HepG2 (cell line): ENCODE data around the gene ETS1. TPM values are rescaled to one million over a fixed set of nuclear protein-coding genes. Genes with fewer than 3 reads are reported as not detected.

Source experiments
- ATAC-seq: fragments of 200-7000 bp; cut with Tn5 transposase; 3 replicates; pipeline ENCODE4 v1.9.1; 2020; ENCODE audit warnings: mild to moderate bottlenecking, moderate library complexity
- BruUV-seq: library from RNA; stranded (reverse); fragments of 400-500 nt; replicated peaks from 2 replicates; lab custom pipeline; 2021; lab: Mats Ljungman, UMichigan
- CTCF ChIA-PET: fragments of 300-600 bp; formaldehyde crosslinking; extraction: SDS; loops from one replicate; lab custom pipeline; 2021; ENCODE audit warnings: low total read pairs, inconsistent platforms, low intra/inter-chr PET ratio; lab: Yijun Ruan, JAX
- POLR2A ChIA-PET: fragments of 350-600 bp; sonication (Branson Sonifier 250); formaldehyde crosslinking; loops from one replicate; lab custom pipeline; 2020; ENCODE audit warnings: antibody characterized with exemption, inconsistent platforms; lab: Yijun Ruan, JAX
- DNase-seq: peaks from one replicate; pipeline ENCODE4 v3.0.0-alpha.2; 2015; ENCODE audit warnings: low spot score
- FAIRE-seq: peaks from 3 replicates; lab custom pipeline; 2011; peaks lifted over from hg19 to GRCh38; lab: Jason Lieb, UNC
- H2AFZ ChIP-seq: one replicate; pipeline ENCODE4 v1.6.1; 2011; ENCODE audit warnings: low read length, inconsistent platforms
- H3K27ac ChIP-seq: fragments of 300-600 bp; 3 replicates; pipeline ENCODE4 v1.8.0; 2011; ENCODE audit warnings: mixed run types, mild to moderate bottlenecking, mixed read lengths, low read length, inconsistent platforms; ENCODE audit not compliant: insufficient read depth; ENCODE audit errors: extremely low read length
- H3K27me3 ChIP-seq, 2 experiments: fragments of 200-600 bp in 1 of 2; 2 replicates in 1 of 2; 3 replicates in 1 of 2; pipeline versions ENCODE4 v1.6.0 to v1.8.0; 2011; ENCODE audit warnings: low read length in 2 of 2, mild to moderate bottlenecking in 2 of 2, moderate library complexity in 2 of 2, inconsistent platforms in 1 of 2; ENCODE audit not compliant: insufficient read depth in 2 of 2, control insufficient read depth in 1 of 2
- H3K36me3 ChIP-seq, 2 experiments: fragments of 200-600 bp in 1 of 2; replicated peaks in 1 of 2; 2 replicates in 1 of 2; 3 replicates in 1 of 2; pipeline versions ENCODE4 v1.5.1 to v1.8.0; 2011; ENCODE audit warnings: low read length in 2 of 2, inconsistent platforms in 1 of 2; ENCODE audit not compliant: insufficient read depth in 2 of 2, control insufficient read depth in 1 of 2
- H3K4me1 ChIP-seq: 2 replicates; pipeline ENCODE4 v1.5.1; 2012; ENCODE audit warnings: low read length, inconsistent platforms; ENCODE audit not compliant: insufficient read depth
- H3K4me2 ChIP-seq: 2 replicates; pipeline ENCODE4 v1.6.0; 2011; ENCODE audit warnings: low read depth, low read length, inconsistent platforms
- H3K4me3 ChIP-seq, 3 experiments: fragments of 200-600 bp in 1 of 3; sonication (generic), shearing (Covaris generic) in 1 of 3; replicated peaks in 1 of 3; 2 replicates each; pipeline ENCODE4 v1.5.1; 2011 to 2016; ENCODE audit warnings: low read length in 3 of 3, inconsistent platforms in 2 of 3, low read depth in 2 of 3, mild to moderate bottlenecking in 2 of 3, control low read depth in 1 of 3, mixed read lengths in 1 of 3; ENCODE audit not compliant: insufficient read depth in 1 of 3
- H3K79me2 ChIP-seq: one replicate; pipeline ENCODE4 v1.6.1; 2011; ENCODE audit warnings: low read length, inconsistent platforms; ENCODE audit not compliant: insufficient read depth
- H3K9ac ChIP-seq: 2 replicates; pipeline ENCODE4 v1.6.0; 2011; ENCODE audit warnings: mild to moderate bottlenecking, low read depth, low read length, inconsistent platforms; ENCODE audit not compliant: insufficient read depth
- H3K9me3 ChIP-seq: 2 replicates; pipeline ENCODE4 v1.5.1; 2012; ENCODE audit warnings: mild to moderate bottlenecking, low read length
- H4K20me1 ChIP-seq: 2 replicates; pipeline ENCODE4 v1.6.0; 2011; ENCODE audit warnings: inconsistent platforms, mild to moderate bottlenecking, low read length, moderate library complexity; ENCODE audit not compliant: insufficient read depth
- ADNP ChIP-seq: sonication (generic); formaldehyde crosslinking; IDR thresholded peaks from 2 replicates; pipeline ENCODE4 v1.4.0; 2020; ENCODE audit warnings: missing genetic modification reagents
- FLYWCH1 ChIP-seq: sonication (generic); formaldehyde crosslinking; IDR thresholded peaks from 2 replicates; pipeline ENCODE4 v1.8.1; 2023; ENCODE audit warnings: mild to moderate bottlenecking, missing genetic modification reagents
- MATR3 ChIP-seq: sonication (generic); formaldehyde crosslinking; IDR thresholded peaks from 2 replicates; pipeline ENCODE4 v1.4.0; 2020; ENCODE audit warnings: missing genetic modification reagents
- NKX3-1 ChIP-seq: sonication (generic); formaldehyde crosslinking; IDR thresholded peaks from 2 replicates; pipeline ENCODE4 v1.5.0; 2020; ENCODE audit warnings: missing genetic modification reagents
- RNF2 ChIP-seq: fragments of 450-650 bp; conservative IDR thresholded peaks from 2 replicates; pipeline ENCODE4 v1.6.1; 2016; ENCODE audit warnings: low read depth
- TEF ChIP-seq: sonication (generic); formaldehyde crosslinking; IDR thresholded peaks from 2 replicates; pipeline ENCODE4 v1.5.0; 2020; ENCODE audit warnings: missing genetic modification reagents
- ZKSCAN8 ChIP-seq: IDR thresholded peaks from 2 replicates; pipeline ENCODE4 v1.6.1; 2016; ENCODE audit warnings: borderline replicate concordance, missing genetic modification reagents, missing compliant biosample characterization
- ZNF367 ChIP-seq: sonication (generic); formaldehyde crosslinking; IDR thresholded peaks from 2 replicates; pipeline ENCODE4 v1.4.0; 2020; ENCODE audit warnings: missing genetic modification reagents, borderline replicate concordance
- ZNF615 ChIP-seq: sonication (generic); formaldehyde crosslinking; IDR thresholded peaks from 2 replicates; pipeline ENCODE4 v1.5.0; 2020; ENCODE audit warnings: mild to moderate bottlenecking, missing genetic modification reagents, borderline replicate concordance
- WGBS: methylation state at CpG from one replicate; pipeline ENCODE4 v1.1.6; 2017; ENCODE audit warnings: low lambda C conversion rate; 5-methylcytosine and 5-hydroxymethylcytosine counted together
- in situ Hi-C: cut with HindIII; loops from 2 replicates; pipeline ENCODE4 v1.10.0; 2017; ENCODE audit warnings: low pct_unique_long_range_greater_than_20kb; ENCODE audit not compliant: extremely low pct_ligation_motif_present
- intact Hi-C: fragments of 100-400 bp; cut with micrococcal nuclease; formaldehyde crosslinking; loops from one replicate; pipeline ENCODE4 v1.10.0; 2022; ENCODE audit not compliant: unreplicated experiment
- polyA plus RNA-seq, 8 experiments: library from polyadenylated mRNA; depleted of rRNA in 3 of 8; stranded (reverse) in 7 of 8; unstranded in 1 of 8; fragments of >200 nt; fragmentation: Illumina TruSeq in 4 of 8; extraction: Trizol in 4 of 8; gene quantifications; 2 replicates each; pipeline versions ENCODE4 v1.2.1 to v1.2.3, GENCODE V29; 2011 to 2016; ENCODE audit warnings: low read depth in 4 of 8, missing spikeins in 1 of 8, mixed read lengths in 1 of 8; ENCODE audit not compliant: insufficient read depth in 1 of 8
- total RNA-seq, 5 experiments: library from RNA; depleted of rRNA; stranded (reverse); fragments of >200 nt; fragmentation: Illumina TruSeq; extraction: Trizol; gene quantifications; 2 replicates each; pipeline ENCODE4 v1.2.3, GENCODE V29; 2016; ENCODE audit warnings: low read depth in 1 of 5
- TF ChIP-seq, protein P1 (sequence below): sonication (generic); formaldehyde crosslinking; conservative IDR thresholded peaks from 2 replicates; pipeline ENCODE4 v1.4.0; 2020; ENCODE audit warnings: mild to moderate bottlenecking, missing genetic modification reagents, moderate library complexity

Gene ETS1
- total and polyA plus RNA-seq, 2 of the 13 experiments (the other 11 are each of a cell fraction or from before 2014, with no cell fraction given): 0.18 to 0.34 TPM

- in situ Hi-C loops: no loop called here
Observed at GRCh38 chr11:128604723-128605122, 17.4 kb upstream of the ETS1 start.

More at GRCh38 chr11:128604723-128605122, 17.4 kb upstream of the ETS1 start:
- BruUV-seq: no TSS peak
- ChIA-PET CTCF (no interaction called here), POLR2A (no interaction called here)
- intact Hi-C loops: no loop called here
- H3K27ac ChIP-seq: no peak overlapping the region
- no peak overlapping the region for H2AFZ ChIP-seq
- FAIRE-seq (no peak), DNase-seq (no peak), ATAC-seq (no peak)
- H3K27me3 ChIP-seq: peaks cover 0 to 8% of the 10 kb centered on the region in 2 experiments; a peak in 2 of 5 replicates
- no peaks in the 10 kb centered on the region for H3K79me2 ChIP-seq
- H3K4me3 ChIP-seq: no peak overlapping the region
- WGBS: 0% methylated on average over 5 of the region's 5 CpGs
- H4K20me1 ChIP-seq: no peaks in the 10 kb centered on the region
- H3K9ac ChIP-seq: no peak overlapping the region
- H3K36me3 ChIP-seq: no peaks in the 10 kb centered on the region
- no peaks in the 10 kb centered on the region for H3K9me3 ChIP-seq
- no peaks in the 10 kb centered on the region for H3K4me1 ChIP-seq
- TF ChIP-seq ZNF367 (CRISPR knock-in tag) (no peak), ADNP (CRISPR knock-in tag) (no peak), MATR3 (no peak), RNF2 (no peak), NKX3-1 (CRISPR knock-in tag) (no peak), TEF (CRISPR knock-in tag) (no peak), FLYWCH1 (no peak), ZKSCAN8 (CRISPR knock-in tag) (no peak), ZNF615 (CRISPR knock-in tag) (no peak)
- TF ChIP-seq, protein P1, sequence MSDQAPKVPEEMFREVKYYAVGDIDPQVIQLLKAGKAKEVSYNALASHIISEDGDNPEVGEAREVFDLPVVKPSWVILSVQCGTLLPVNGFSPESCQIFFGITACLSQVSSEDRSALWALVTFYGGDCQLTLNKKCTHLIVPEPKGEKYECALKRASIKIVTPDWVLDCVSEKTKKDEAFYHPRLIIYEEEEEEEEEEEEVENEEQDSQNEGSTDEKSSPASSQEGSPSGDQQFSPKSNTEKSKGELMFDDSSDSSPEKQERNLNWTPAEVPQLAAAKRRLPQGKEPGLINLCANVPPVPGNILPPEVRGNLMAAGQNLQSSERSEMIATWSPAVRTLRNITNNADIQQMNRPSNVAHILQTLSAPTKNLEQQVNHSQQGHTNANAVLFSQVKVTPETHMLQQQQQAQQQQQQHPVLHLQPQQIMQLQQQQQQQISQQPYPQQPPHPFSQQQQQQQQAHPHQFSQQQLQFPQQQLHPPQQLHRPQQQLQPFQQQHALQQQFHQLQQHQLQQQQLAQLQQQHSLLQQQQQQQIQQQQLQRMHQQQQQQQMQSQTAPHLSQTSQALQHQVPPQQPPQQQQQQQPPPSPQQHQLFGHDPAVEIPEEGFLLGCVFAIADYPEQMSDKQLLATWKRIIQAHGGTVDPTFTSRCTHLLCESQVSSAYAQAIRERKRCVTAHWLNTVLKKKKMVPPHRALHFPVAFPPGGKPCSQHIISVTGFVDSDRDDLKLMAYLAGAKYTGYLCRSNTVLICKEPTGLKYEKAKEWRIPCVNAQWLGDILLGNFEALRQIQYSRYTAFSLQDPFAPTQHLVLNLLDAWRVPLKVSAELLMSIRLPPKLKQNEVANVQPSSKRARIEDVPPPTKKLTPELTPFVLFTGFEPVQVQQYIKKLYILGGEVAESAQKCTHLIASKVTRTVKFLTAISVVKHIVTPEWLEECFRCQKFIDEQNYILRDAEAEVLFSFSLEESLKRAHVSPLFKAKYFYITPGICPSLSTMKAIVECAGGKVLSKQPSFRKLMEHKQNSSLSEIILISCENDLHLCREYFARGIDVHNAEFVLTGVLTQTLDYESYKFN (CRISPR knock-in tag): no peak
- H3K4me2 ChIP-seq: no peak overlapping the region
